IMR-90 (cell line): Measurements from ENCODE around the gene PPP1R9A. TPM values are rescaled to one million over a fixed set of nuclear protein-coding genes. Genes with fewer than 3 reads are reported as not detected.

ENCODE experiments used
- ATAC-seq: fragments of 200-7000 bp; cut with Tn5 transposase; 2 replicates; pipeline ENCODE4 v1.9.1; 2020; ENCODE audit warnings: low read depth, mild to moderate bottlenecking, moderate library complexity
- BruUV-seq: library from RNA; stranded (reverse); fragments of 400-500 nt; replicated peaks from 2 replicates; lab custom pipeline; 2021; lab: Mats Ljungman, UMichigan
- CTCF ChIA-PET: fragments of 300-600 bp; formaldehyde crosslinking; extraction: SDS; loops from one replicate; lab custom pipeline; 2021; ENCODE audit warnings: antibody characterized with exemption; lab: Yijun Ruan, JAX
- POLR2A ChIA-PET: fragments of 300-600 bp; sonication (Branson Sonifier 250); formaldehyde crosslinking; loops from one replicate; lab custom pipeline; 2022; ENCODE audit warnings: antibody characterized with exemption; ENCODE audit not compliant: unreplicated experiment; lab: Charles Lee
- DNase-seq: peaks from one replicate; pipeline ENCODE4 v3.0.0; 2013
- H2AFZ ChIP-seq: replicated peaks from 2 replicates; pipeline ENCODE3; 2013; ENCODE audit warnings: low read length, mild to moderate bottlenecking; ENCODE audit not compliant: poor library complexity
- H2AK5ac ChIP-seq: 2 replicates; pipeline ENCODE4 v1.6.1; 2013; ENCODE audit warnings: low read depth, low read length, inconsistent platforms
- H2AK9ac ChIP-seq: replicated peaks from 2 replicates; pipeline ENCODE3; 2013; ENCODE audit warnings: mild to moderate bottlenecking, low read depth, low read length, moderate library complexity; ENCODE audit not compliant: poor library complexity
- H2BK120ac ChIP-seq: 2 replicates; pipeline ENCODE4 v1.6.1; 2013; ENCODE audit warnings: low read depth, low read length, inconsistent platforms
- H2BK15ac ChIP-seq: 3 replicates; pipeline ENCODE4 v1.6.1; 2013; ENCODE audit warnings: low read depth, low read length, inconsistent platforms
- H2BK20ac ChIP-seq: 2 replicates; pipeline ENCODE4 v1.6.1; 2013; ENCODE audit warnings: low read depth, mild to moderate bottlenecking, inconsistent platforms, low read length, moderate library complexity
- H2BK5ac ChIP-seq: 2 replicates; pipeline ENCODE4 v1.6.1; 2013; ENCODE audit warnings: mild to moderate bottlenecking, low read depth, low read length, inconsistent platforms; ENCODE audit not compliant: poor library complexity, severe bottlenecking
- H3K14ac ChIP-seq: replicated peaks from 2 replicates; pipeline ENCODE4 v1.6.1; 2013; ENCODE audit warnings: low read depth, low read length, inconsistent platforms
- H3K18ac ChIP-seq: 2 replicates; pipeline ENCODE4 v1.6.1; 2013; ENCODE audit warnings: low read depth, low read length, control low read depth
- H3K23ac ChIP-seq: 2 replicates; pipeline ENCODE4 v1.6.1; 2013; ENCODE audit warnings: low read depth, low read length, inconsistent platforms
- H3K27ac ChIP-seq: 2 replicates; pipeline ENCODE4 v1.5.1; 2013; ENCODE audit warnings: mild to moderate bottlenecking, control low read depth, low read length; ENCODE audit not compliant: insufficient read depth
- H3K27me3 ChIP-seq: 2 replicates; pipeline ENCODE4 v1.6.1; 2013; ENCODE audit warnings: low read length; ENCODE audit not compliant: control insufficient read depth, insufficient read depth
- H3K36me3 ChIP-seq: 2 replicates; pipeline ENCODE4 v1.6.1; 2013; ENCODE audit warnings: low read length, mixed read lengths; ENCODE audit not compliant: control insufficient read depth, insufficient read depth
- H3K4ac ChIP-seq: 2 replicates; pipeline ENCODE4 v1.6.1; 2013; ENCODE audit warnings: low read depth, low read length, inconsistent platforms
- H3K4me1 ChIP-seq: 2 replicates; pipeline ENCODE4 v1.6.1; 2013; ENCODE audit warnings: low read length, mixed read lengths; ENCODE audit not compliant: control insufficient read depth, insufficient read depth
- H3K4me2 ChIP-seq: 2 replicates; pipeline ENCODE4 v1.6.1; 2013; ENCODE audit warnings: low read depth, mild to moderate bottlenecking, control low read depth, low read length, moderate library complexity
- H3K4me3 ChIP-seq: 2 replicates; pipeline ENCODE4 v1.5.1; 2013; ENCODE audit warnings: low read depth, mild to moderate bottlenecking, control low read depth, low read length, moderate library complexity; ENCODE audit not compliant: insufficient read depth
- H3K56ac ChIP-seq: 2 replicates; pipeline ENCODE4 v1.6.1; 2013; ENCODE audit warnings: low read length, inconsistent platforms; ENCODE audit not compliant: insufficient read depth; ENCODE audit errors: extremely low read depth
- H3K79me1 ChIP-seq, 2 experiments: 2 replicates each; pipeline ENCODE4 v1.6.1; 2013; ENCODE audit warnings: low read length in 2 of 2, inconsistent platforms in 1 of 2, low read depth in 1 of 2
- H3K9ac ChIP-seq: 2 replicates; pipeline ENCODE4 v1.6.1; 2013; ENCODE audit warnings: low read depth, low read length, control low read depth
- H3K9me1 ChIP-seq: 2 replicates; pipeline ENCODE4 v1.6.1; 2013; ENCODE audit warnings: low read length, inconsistent platforms; ENCODE audit not compliant: insufficient read depth
- H3K9me3 ChIP-seq: 2 replicates; pipeline ENCODE4 v1.6.1; 2013; ENCODE audit warnings: low read length; ENCODE audit not compliant: control insufficient read depth, insufficient read depth
- H4K20me1 ChIP-seq: 2 replicates; pipeline ENCODE4 v1.6.1; 2013; ENCODE audit warnings: low read length, inconsistent platforms; ENCODE audit not compliant: insufficient read depth
- H4K5ac ChIP-seq: 2 replicates; pipeline ENCODE4 v1.6.1; 2013; ENCODE audit warnings: mild to moderate bottlenecking, low read depth, low read length, control low read depth
- H4K8ac ChIP-seq, 2 experiments: 2 replicates each; pipeline ENCODE4 v1.6.1; 2013; ENCODE audit warnings: low read depth in 2 of 2, low read length in 2 of 2, control low read depth in 1 of 2, inconsistent platforms in 1 of 2
- H4K91ac ChIP-seq: 2 replicates; pipeline ENCODE4 v1.6.1; 2013; ENCODE audit warnings: low read depth, low read length, inconsistent platforms; ENCODE audit not compliant: insufficient read depth
- CEBPB ChIP-seq: IDR thresholded peaks from 2 replicates; pipeline ENCODE4 v1.6.1; 2012; ENCODE audit warnings: low read depth, low read length, improper control_type of control experiment
- CHD1 ChIP-seq: IDR thresholded peaks from 2 replicates; pipeline ENCODE4 v1.6.1; 2012; ENCODE audit warnings: low read depth, low read length, improper control_type of control experiment
- ELK1 ChIP-seq: fragments of 150-350 bp; IDR thresholded peaks from 2 replicates; pipeline ENCODE4 v1.6.1; 2016; ENCODE audit warnings: low read depth, mild to moderate bottlenecking, low read length, moderate library complexity, borderline replicate concordance
- FOS ChIP-seq: fragments of 150-350 bp; IDR thresholded peaks from 2 replicates; pipeline ENCODE4 v1.6.1; 2016; ENCODE audit warnings: low read depth, low read length
- MAFK ChIP-seq: IDR thresholded peaks from 2 replicates; pipeline ENCODE4 v1.6.1; 2012; ENCODE audit warnings: low read depth, low read length, improper control_type of control experiment
- MXI1 ChIP-seq: IDR thresholded peaks from 2 replicates; pipeline ENCODE4 v1.6.1; 2012; ENCODE audit warnings: low read depth, mild to moderate bottlenecking, low read length, moderate library complexity, borderline replicate concordance
- NFE2L2 ChIP-seq: fragments of 150-350 bp; IDR thresholded peaks from 2 replicates; pipeline ENCODE4 v1.6.1; 2016; ENCODE audit warnings: low read depth, mild to moderate bottlenecking, low read length
- POLR2A ChIP-seq: IDR thresholded peaks from 2 replicates; pipeline ENCODE4 v1.6.1; 2012; ENCODE audit warnings: mild to moderate bottlenecking, low read depth, low read length
- RAD21 ChIP-seq: IDR thresholded peaks from 2 replicates; pipeline ENCODE4 v1.6.1; 2012; ENCODE audit warnings: low read length, improper control_type of control experiment
- RCOR1 ChIP-seq: IDR thresholded peaks from 2 replicates; pipeline ENCODE4 v1.6.1; 2012; ENCODE audit warnings: mild to moderate bottlenecking, low read length, improper control_type of control experiment; ENCODE audit not compliant: insufficient replicate concordance
- RFX5 ChIP-seq: IDR thresholded peaks from 2 replicates; pipeline ENCODE4 v1.8.0; 2012; ENCODE audit warnings: low read depth, mild to moderate bottlenecking, low read length, moderate library complexity
- SMC3 ChIP-seq: fragments of 150-350 bp; IDR thresholded peaks from 2 replicates; pipeline ENCODE4 v1.6.1; 2016; ENCODE audit warnings: low read depth, mild to moderate bottlenecking, antibody characterized with exemption, low read length, moderate library complexity
- USF2 ChIP-seq: fragments of 150-350 bp; IDR thresholded peaks from 2 replicates; pipeline ENCODE4 v1.6.1; 2017; ENCODE audit warnings: mild to moderate bottlenecking, antibody characterized with exemption, low read length, low read depth
- dilution Hi-C: fragments of 300-500 bp; cut with HindIII; formaldehyde crosslinking; loops from one replicate; pipeline ENCODE4 v1.14.3; 2018; ENCODE audit warnings: low sequenced_read_pairs; ENCODE audit not compliant: unreplicated experiment
- in situ Hi-C: fragments of 300-500 bp; cut with MboI; formaldehyde crosslinking; loops from 3 replicates; pipeline ENCODE4 v1.14.3; 2019; ENCODE audit warnings: low sequenced_read_pairs, inconsistent platforms, mixed read lengths
- intact Hi-C: fragments of 100-400 bp; cut with micrococcal nuclease; formaldehyde crosslinking; loops from 2 replicates; pipeline ENCODE4 v1.10.0; 2022
- polyA plus RNA-seq, 3 experiments: library from polyadenylated mRNA; depleted of rRNA; stranded (reverse); fragments of >200 nt; gene quantifications; 2 replicates each; pipeline ENCODE4 v1.2.3, GENCODE V29; 2012; ENCODE audit warnings: low replicate concordance in 1 of 3
- total RNA-seq: library from RNA; depleted of rRNA; stranded (reverse); fragments of >200 nt; gene quantifications from 2 replicates; pipeline ENCODE4 v1.2.3, GENCODE V29; 2012
- TF ChIP-seq, protein P1 (sequence below): conservative IDR thresholded peaks from 2 replicates; pipeline ENCODE4 v1.5.1; 2012; ENCODE audit warnings: mild to moderate bottlenecking, low read depth, low read length, improper control_type of control experiment

The PPP1R9A gene
- total and polyA plus RNA-seq, 2 of the 4 experiments (the other 2 are of a cell fraction) = not detected

DNA sequence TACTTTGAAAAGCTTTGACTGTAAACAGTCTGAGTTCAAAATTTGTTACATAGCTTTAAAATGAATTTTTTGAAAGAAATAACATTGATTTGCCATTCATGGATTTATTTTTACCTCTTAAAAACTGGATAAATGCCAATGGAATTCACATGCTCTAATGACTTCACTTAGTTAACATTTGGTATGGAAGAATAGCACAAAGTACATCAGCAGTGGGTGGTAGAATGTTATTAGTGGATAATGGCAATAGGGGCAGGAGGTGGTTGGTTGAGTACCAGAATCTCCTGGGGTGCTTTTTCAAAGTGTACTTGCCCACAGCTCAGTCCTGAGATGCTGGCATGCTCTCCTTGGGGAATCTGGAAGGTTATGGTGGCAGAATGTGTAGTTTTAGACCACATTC lies 4.7 kb downstream of the PPP1R9A start:
- no peak for TF ChIP-seq MAFK
- no peak for TF ChIP-seq MXI1
- TF ChIP-seq RCOR1 = no peak
- TF ChIP-seq NFE2L2 = no peak
- TF ChIP-seq CHD1 = no peak
- no peak for TF ChIP-seq ELK1
- TF ChIP-seq CEBPB = no peak
- TF ChIP-seq FOS = no peak
- TF ChIP-seq RAD21 = no peak
- TF ChIP-seq RFX5 = no peak
- TF ChIP-seq, protein P1, sequence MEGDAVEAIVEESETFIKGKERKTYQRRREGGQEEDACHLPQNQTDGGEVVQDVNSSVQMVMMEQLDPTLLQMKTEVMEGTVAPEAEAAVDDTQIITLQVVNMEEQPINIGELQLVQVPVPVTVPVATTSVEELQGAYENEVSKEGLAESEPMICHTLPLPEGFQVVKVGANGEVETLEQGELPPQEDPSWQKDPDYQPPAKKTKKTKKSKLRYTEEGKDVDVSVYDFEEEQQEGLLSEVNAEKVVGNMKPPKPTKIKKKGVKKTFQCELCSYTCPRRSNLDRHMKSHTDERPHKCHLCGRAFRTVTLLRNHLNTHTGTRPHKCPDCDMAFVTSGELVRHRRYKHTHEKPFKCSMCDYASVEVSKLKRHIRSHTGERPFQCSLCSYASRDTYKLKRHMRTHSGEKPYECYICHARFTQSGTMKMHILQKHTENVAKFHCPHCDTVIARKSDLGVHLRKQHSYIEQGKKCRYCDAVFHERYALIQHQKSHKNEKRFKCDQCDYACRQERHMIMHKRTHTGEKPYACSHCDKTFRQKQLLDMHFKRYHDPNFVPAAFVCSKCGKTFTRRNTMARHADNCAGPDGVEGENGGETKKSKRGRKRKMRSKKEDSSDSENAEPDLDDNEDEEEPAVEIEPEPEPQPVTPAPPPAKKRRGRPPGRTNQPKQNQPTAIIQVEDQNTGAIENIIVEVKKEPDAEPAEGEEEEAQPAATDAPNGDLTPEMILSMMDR = no peak
- TF ChIP-seq USF2 = no peak
- TF ChIP-seq SMC3 = no peak
- no peak for TF ChIP-seq POLR2A
- Histone ChIP-seq H3K9ac (no peak overlapping the region), H3K79me1 (no peaks in the 10 kb centered on the region), H3K36me3 (no peaks in the 10 kb centered on the region), H3K56ac (no peak overlapping the region), H2BK15ac (no peak overlapping the region), H3K23ac (no peak overlapping the region), H2AFZ (no peak overlapping the region), H2AK9ac (no peak overlapping the region), H3K4me2 (no peak overlapping the region), H3K18ac (no peak overlapping the region), H3K9me3 (no peaks in the 10 kb centered on the region), H2BK5ac (no peak overlapping the region), H4K5ac (no peak overlapping the region), H4K91ac (no peak overlapping the region), H3K14ac (no peak overlapping the region), H3K27ac (no peak overlapping the region), H2BK20ac (no peak overlapping the region), H4K20me1 (no peaks in the 10 kb centered on the region), H3K4me3 (no peak overlapping the region), H3K27me3 (peaks cover 27% of the 10 kb centered on the region), H4K8ac (no peak overlapping the region), H2AK5ac (no peak overlapping the region), H3K4ac (no peak overlapping the region), H3K9me1 (no peaks in the 10 kb centered on the region), H3K4me1 (no peaks in the 10 kb centered on the region), H2BK120ac (no peak overlapping the region)
- POLR2A ChIA-PET = no interaction called here
- intact Hi-C loops = no loop called here
- BruUV-seq = no TSS peak
- DNase-seq (no peak), ATAC-seq (no peak)
- in situ Hi-C loops = no loop called here
- dilution Hi-C loops = no loop called here
- CTCF ChIA-PET = no interaction called here
